Calu3 (cell line): ENCODE results near the gene ZNF503. TPM values are rescaled to one million over a fixed set of nuclear protein-coding genes. Genes with fewer than 3 reads are reported as not detected.

Experiments used
- BruUV-seq: library from RNA; stranded (reverse); fragments of 400-500 nt; replicated peaks from 2 replicates; lab custom pipeline; 2021; lab: Mats Ljungman, UMichigan
- CTCF ChIA-PET: fragments of 300-600 bp; sonication (Branson Sonifier 250); formaldehyde crosslinking; loops from one replicate; lab custom pipeline; 2022; ENCODE audit warnings: antibody characterized with exemption; lab: Charles Lee
- DNase-seq: peaks from one replicate; pipeline ENCODE4 v3.0.0; 2022
- H3K27ac Mint-ChIP-seq: one replicate; pipeline ENCODE4 v1.8.0; 2022; ENCODE audit warnings: mixed read lengths; ENCODE audit not compliant: unreplicated experiment
- H3K27me3 Mint-ChIP-seq: one replicate; pipeline ENCODE4 v1.8.0; 2022; ENCODE audit warnings: mixed read lengths; ENCODE audit not compliant: unreplicated experiment
- H3K36me3 Mint-ChIP-seq: one replicate; pipeline ENCODE4 v1.8.0; 2022; ENCODE audit warnings: mild to moderate bottlenecking, moderate library complexity, mixed read lengths; ENCODE audit not compliant: insufficient read depth, unreplicated experiment
- H3K4me1 Mint-ChIP-seq: one replicate; pipeline ENCODE4 v1.8.0; 2022; ENCODE audit warnings: mild to moderate bottlenecking, low read depth, mixed read lengths; ENCODE audit not compliant: unreplicated experiment
- H3K4me3 Mint-ChIP-seq: one replicate; pipeline ENCODE4 v1.8.0; 2022; ENCODE audit warnings: mild to moderate bottlenecking, low read depth, moderate library complexity, mixed read lengths; ENCODE audit not compliant: unreplicated experiment
- H3K9me3 Mint-ChIP-seq: one replicate; pipeline ENCODE4 v1.8.0; 2022; ENCODE audit warnings: low read depth, mixed read lengths; ENCODE audit not compliant: unreplicated experiment
- CTCF ChIP-seq: fragments of 200-600 bp; IDR thresholded peaks from one replicate; pipeline ENCODE4 v1.8.0; 2022; ENCODE audit warnings: antibody characterized with exemption; ENCODE audit not compliant: unreplicated experiment
- intact Hi-C: fragments of 100-400 bp; cut with micrococcal nuclease; formaldehyde crosslinking; loops from one replicate; pipeline ENCODE4 v1.10.0; 2022; ENCODE audit not compliant: unreplicated experiment
- total RNA-seq: library from RNA; stranded (reverse); gene quantifications from 2 replicates; pipeline ENCODE4 v1.2.3, GENCODE V29; 2022

Gene ZNF503
- total RNA-seq, 1 experiment from 2014 or later: 12.5 TPM

GRCh38 chr10:75443362-75443761 lies 41.8 kb upstream of the ZNF503 start:
- no peaks in the 10 kb centered on the region for H3K27me3 Mint-ChIP-seq
- H3K4me1 Mint-ChIP-seq: no peaks in the 10 kb centered on the region
- intact Hi-C loops: no loop called here
- CTCF ChIA-PET: no interaction called here
- H3K4me3 Mint-ChIP-seq: no peak overlapping the region
- DNase-seq: no peak
- TF ChIP-seq CTCF: no peak
- no peak overlapping the region for H3K27ac Mint-ChIP-seq
- peaks cover 14% of the 10 kb centered on the region for H3K9me3 Mint-ChIP-seq
- BruUV-seq: no TSS peak
- no peaks in the 10 kb centered on the region for H3K36me3 Mint-ChIP-seq

- no peak for TF ChIP-seq CTCF
- no peaks in the 10 kb centered on the region for H3K27me3 Mint-ChIP-seq
- H3K27ac Mint-ChIP-seq: no peak overlapping the region
- H3K36me3 Mint-ChIP-seq: no peaks in the 10 kb centered on the region
- peaks cover 11% of the 10 kb centered on the region for H3K9me3 Mint-ChIP-seq
- H3K4me1 Mint-ChIP-seq: no peaks in the 10 kb centered on the region
- intact Hi-C loops: no loop called here
- no TSS peak for BruUV-seq
- no peak overlapping the region for H3K4me3 Mint-ChIP-seq
- no peak for DNase-seq
- CTCF ChIA-PET: no interaction called here
These were observed 40.1 kb upstream of the ZNF503 start for GRCh38 chr10:75441682-75442081.

GRCh38 chr10:75441196-75441595 lies 39.6 kb upstream of the ZNF503 start:
- CTCF ChIA-PET: interaction anchor here (0.7 kb wide), 1 partner anchor 1723 kb away, joined by 3 read pairs; no protein-coding TSS in a partner anchor

GRCh38 chr10:75440271-75440793 lies 38.8 kb upstream of the ZNF503 start:
- peaks cover 5% of the 10 kb centered on the region for H3K27me3 Mint-ChIP-seq
- DNase-seq: no peak
- intact Hi-C loops: no loop called here

More at GRCh38 chr10:75441196-75441595, 39.6 kb upstream of the ZNF503 start:
- peaks cover 9% of the 10 kb centered on the region for H3K9me3 Mint-ChIP-seq
- intact Hi-C loops: no loop called here
- H3K36me3 Mint-ChIP-seq: no peaks in the 10 kb centered on the region
- no peak overlapping the region for H3K4me3 Mint-ChIP-seq
- no peaks in the 10 kb centered on the region for H3K27me3 Mint-ChIP-seq
- H3K27ac Mint-ChIP-seq: no peak overlapping the region
- DNase-seq: no peak
- BruUV-seq: no TSS peak
- no peak for TF ChIP-seq CTCF
- H3K4me1 Mint-ChIP-seq: no peaks in the 10 kb centered on the region

More at GRCh38 chr10:75440271-75440793, 38.8 kb upstream of the ZNF503 start:
- BruUV-seq: no TSS peak
- no peaks in the 10 kb centered on the region for H3K4me1 Mint-ChIP-seq
- no peak overlapping the region for H3K27ac Mint-ChIP-seq
- TF ChIP-seq CTCF: no peak
- peaks cover 9% of the 10 kb centered on the region for H3K9me3 Mint-ChIP-seq
- CTCF ChIA-PET: interaction anchor here (0.7 kb wide), 1 partner anchor 1724 kb away, joined by 3 read pairs; no protein-coding TSS in a partner anchor
- H3K4me3 Mint-ChIP-seq: no peak overlapping the region
- no peaks in the 10 kb centered on the region for H3K36me3 Mint-ChIP-seq
